ENCODE measurements around the gene BRIP1.

- TF ChIP-seq, protein P1, sequence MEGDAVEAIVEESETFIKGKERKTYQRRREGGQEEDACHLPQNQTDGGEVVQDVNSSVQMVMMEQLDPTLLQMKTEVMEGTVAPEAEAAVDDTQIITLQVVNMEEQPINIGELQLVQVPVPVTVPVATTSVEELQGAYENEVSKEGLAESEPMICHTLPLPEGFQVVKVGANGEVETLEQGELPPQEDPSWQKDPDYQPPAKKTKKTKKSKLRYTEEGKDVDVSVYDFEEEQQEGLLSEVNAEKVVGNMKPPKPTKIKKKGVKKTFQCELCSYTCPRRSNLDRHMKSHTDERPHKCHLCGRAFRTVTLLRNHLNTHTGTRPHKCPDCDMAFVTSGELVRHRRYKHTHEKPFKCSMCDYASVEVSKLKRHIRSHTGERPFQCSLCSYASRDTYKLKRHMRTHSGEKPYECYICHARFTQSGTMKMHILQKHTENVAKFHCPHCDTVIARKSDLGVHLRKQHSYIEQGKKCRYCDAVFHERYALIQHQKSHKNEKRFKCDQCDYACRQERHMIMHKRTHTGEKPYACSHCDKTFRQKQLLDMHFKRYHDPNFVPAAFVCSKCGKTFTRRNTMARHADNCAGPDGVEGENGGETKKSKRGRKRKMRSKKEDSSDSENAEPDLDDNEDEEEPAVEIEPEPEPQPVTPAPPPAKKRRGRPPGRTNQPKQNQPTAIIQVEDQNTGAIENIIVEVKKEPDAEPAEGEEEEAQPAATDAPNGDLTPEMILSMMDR (IDR thresholded peaks at IDR 0.05): no peak
- TF ChIP-seq ZFX (IDR thresholded peaks at IDR 0.05; ENCODE audit: borderline replicate concordance): no peak
Observed at GRCh38 chr17:61672140-61672539, 191.2 kb downstream of the BRIP1 start.
